ENCODE measurements around the gene ADGRL4. TPM values are rescaled to one million over a fixed set of nuclear protein-coding genes. Genes with fewer than 3 reads are reported as not detected.

The ADGRL4 gene
- total and polyA plus RNA-seq, 2 experiments from 2014 or later, result 0.24 to 0.32 TPM

DNA sequence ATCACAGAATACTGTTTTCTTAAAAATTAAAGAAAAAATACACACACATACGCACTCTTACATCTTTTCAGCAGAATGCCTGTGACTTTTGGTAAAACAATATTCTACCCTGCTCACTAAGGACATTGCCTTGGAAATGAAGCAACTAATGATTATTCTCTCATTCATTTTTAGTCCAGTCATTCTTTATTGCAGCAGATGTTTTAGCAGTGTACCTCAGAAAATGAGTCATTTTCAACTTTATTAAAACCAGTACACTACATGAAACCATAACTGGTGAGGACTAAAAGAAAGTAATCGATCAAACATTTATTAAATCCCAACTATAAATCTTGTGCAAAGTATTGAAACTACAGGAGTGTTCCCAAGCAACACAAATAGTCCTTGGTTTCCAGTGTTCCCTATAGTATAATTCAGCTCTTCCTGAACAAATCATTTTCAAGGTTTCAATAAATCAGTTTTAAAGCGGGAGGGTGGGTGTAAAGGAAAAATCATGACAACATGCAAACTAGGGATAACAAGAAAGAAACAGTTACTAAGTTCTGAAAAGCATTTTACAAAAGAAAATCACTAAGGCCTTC is 114.2 kb downstream of the ADGRL4 start:
- peak overlapping the region; percentile 65; the same call in 1 of the 2 replicates for H3K27ac Mint-ChIP-seq
- H3K27me3 Mint-ChIP-seq (ENCODE audit: insufficient read depth, low read depth, poor library complexity), result no peaks in the 10 kb centered on the region
- DNase-seq (ENCODE audit: low spot score) (no peak), ATAC-seq (no peak)
- no peaks in the 10 kb centered on the region for H3K9me2 ChIP-seq (ENCODE audit: insufficient read depth)
- no peaks in the 10 kb centered on the region for H4K20me1 ChIP-seq (replicated peaks; ENCODE audit: insufficient read depth)
- no peaks in the 10 kb centered on the region for H3K36me3 ChIP-seq (ENCODE audit: insufficient read depth)
- H3K27ac ChIP-seq (ENCODE audit: low read depth), result no peak overlapping the region
- no peak overlapping the region for H3K4me3 ChIP-seq
- no peaks in the 10 kb centered on the region for H3K79me2 ChIP-seq (replicated peaks; ENCODE audit: insufficient read depth)
- no peaks in the 10 kb centered on the region for H3K9me3 Mint-ChIP-seq
- TF ChIP-seq STAT1 (IDR thresholded peaks at IDR 0.05; ENCODE audit: unreplicated experiment) (no peak), JUNB (IDR thresholded peaks at IDR 0.05; ENCODE audit: unreplicated experiment) (no peak), ZNF114 (CRISPR knock-in tag; IDR thresholded peaks at IDR 0.05) (no peak), NANOG (IDR thresholded peaks at IDR 0.05; ENCODE audit: borderline replicate concordance) (no peak), EZH2 (IDR thresholded peaks at IDR 0.05; ENCODE audit: low read depth, unreplicated experiment) (no peak), CREB1 (CRISPR knock-in tag; IDR thresholded peaks at IDR 0.05; ENCODE audit: low read depth) (no peak), ETS1 (IDR thresholded peaks at IDR 0.05) (no peak), EZH2phosphoT487 (IDR thresholded peaks at IDR 0.05; ENCODE audit: unreplicated experiment) (no peak), ZNF331 (CRISPR knock-in tag; IDR thresholded peaks at IDR 0.05; ENCODE audit: low read depth) (no peak), POLR2AphosphoS5 (IDR thresholded peaks at IDR 0.05; ENCODE audit: low read depth) (no peak)
- TF ChIP-seq, protein P1, sequence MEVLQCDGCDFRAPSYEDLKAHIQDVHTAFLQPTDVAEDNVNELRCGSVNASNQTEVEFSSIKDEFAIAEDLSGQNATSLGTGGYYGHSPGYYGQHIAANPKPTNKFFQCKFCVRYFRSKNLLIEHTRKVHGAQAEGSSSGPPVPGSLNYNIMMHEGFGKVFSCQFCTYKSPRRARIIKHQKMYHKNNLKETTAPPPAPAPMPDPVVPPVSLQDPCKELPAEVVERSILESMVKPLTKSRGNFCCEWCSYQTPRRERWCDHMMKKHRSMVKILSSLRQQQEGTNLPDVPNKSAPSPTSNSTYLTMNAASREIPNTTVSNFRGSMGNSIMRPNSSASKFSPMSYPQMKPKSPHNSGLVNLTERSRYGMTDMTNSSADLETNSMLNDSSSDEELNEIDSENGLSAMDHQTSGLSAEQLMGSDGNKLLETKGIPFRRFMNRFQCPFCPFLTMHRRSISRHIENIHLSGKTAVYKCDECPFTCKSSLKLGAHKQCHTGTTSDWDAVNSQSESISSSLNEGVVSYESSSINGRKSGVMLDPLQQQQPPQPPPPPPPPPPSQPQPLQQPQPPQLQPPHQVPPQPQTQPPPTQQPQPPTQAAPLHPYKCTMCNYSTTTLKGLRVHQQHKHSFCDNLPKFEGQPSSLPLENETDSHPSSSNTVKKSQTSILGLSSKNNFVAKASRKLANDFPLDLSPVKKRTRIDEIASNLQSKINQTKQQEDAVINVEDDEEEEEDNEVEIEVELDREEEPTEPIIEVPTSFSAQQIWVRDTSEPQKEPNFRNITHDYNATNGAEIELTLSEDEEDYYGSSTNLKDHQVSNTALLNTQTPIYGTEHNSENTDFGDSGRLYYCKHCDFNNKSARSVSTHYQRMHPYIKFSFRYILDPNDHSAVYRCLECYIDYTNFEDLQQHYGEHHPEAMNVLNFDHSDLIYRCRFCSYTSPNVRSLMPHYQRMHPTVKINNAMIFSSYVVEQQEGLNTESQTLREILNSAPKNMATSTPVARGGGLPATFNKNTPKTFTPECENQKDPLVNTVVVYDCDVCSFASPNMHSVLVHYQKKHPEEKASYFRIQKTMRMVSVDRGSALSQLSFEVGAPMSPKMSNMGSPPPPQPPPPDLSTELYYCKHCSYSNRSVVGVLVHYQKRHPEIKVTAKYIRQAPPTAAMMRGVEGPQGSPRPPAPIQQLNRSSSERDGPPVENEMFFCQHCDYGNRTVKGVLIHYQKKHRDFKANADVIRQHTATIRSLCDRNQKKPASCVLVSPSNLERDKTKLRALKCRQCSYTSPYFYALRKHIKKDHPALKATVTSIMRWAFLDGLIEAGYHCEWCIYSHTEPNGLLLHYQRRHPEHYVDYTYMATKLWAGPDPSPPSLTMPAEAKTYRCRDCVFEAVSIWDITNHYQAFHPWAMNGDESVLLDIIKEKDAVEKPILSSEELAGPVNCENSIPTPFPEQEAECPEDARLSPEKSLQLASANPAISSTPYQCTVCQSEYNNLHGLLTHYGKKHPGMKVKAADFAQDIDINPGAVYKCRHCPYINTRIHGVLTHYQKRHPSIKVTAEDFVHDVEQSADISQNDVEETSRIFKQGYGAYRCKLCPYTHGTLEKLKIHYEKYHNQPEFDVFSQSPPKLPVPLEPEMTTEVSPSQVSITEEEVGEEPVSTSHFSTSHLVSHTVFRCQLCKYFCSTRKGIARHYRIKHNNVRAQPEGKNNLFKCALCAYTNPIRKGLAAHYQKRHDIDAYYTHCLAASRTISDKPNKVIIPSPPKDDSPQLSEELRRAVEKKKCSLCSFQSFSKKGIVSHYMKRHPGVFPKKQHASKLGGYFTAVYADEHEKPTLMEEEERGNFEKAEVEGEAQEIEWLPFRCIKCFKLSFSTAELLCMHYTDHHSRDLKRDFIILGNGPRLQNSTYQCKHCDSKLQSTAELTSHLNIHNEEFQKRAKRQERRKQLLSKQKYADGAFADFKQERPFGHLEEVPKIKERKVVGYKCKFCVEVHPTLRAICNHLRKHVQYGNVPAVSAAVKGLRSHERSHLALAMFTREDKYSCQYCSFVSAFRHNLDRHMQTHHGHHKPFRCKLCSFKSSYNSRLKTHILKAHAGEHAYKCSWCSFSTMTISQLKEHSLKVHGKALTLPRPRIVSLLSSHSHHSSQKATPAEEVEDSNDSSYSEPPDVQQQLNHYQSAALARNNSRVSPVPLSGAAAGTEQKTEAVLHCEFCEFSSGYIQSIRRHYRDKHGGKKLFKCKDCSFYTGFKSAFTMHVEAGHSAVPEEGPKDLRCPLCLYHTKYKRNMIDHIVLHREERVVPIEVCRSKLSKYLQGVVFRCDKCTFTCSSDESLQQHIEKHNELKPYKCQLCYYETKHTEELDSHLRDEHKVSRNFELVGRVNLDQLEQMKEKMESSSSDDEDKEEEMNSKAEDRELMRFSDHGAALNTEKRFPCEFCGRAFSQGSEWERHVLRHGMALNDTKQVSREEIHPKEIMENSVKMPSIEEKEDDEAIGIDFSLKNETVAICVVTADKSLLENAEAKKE (CRISPR knock-in tag; IDR thresholded peaks at IDR 0.05), result no peak
- TF ChIP-seq, protein P2, sequence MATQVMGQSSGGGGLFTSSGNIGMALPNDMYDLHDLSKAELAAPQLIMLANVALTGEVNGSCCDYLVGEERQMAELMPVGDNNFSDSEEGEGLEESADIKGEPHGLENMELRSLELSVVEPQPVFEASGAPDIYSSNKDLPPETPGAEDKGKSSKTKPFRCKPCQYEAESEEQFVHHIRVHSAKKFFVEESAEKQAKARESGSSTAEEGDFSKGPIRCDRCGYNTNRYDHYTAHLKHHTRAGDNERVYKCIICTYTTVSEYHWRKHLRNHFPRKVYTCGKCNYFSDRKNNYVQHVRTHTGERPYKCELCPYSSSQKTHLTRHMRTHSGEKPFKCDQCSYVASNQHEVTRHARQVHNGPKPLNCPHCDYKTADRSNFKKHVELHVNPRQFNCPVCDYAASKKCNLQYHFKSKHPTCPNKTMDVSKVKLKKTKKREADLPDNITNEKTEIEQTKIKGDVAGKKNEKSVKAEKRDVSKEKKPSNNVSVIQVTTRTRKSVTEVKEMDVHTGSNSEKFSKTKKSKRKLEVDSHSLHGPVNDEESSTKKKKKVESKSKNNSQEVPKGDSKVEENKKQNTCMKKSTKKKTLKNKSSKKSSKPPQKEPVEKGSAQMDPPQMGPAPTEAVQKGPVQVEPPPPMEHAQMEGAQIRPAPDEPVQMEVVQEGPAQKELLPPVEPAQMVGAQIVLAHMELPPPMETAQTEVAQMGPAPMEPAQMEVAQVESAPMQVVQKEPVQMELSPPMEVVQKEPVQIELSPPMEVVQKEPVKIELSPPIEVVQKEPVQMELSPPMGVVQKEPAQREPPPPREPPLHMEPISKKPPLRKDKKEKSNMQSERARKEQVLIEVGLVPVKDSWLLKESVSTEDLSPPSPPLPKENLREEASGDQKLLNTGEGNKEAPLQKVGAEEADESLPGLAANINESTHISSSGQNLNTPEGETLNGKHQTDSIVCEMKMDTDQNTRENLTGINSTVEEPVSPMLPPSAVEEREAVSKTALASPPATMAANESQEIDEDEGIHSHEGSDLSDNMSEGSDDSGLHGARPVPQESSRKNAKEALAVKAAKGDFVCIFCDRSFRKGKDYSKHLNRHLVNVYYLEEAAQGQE (IDR thresholded peaks at IDR 0.05; ENCODE audit: unreplicated experiment), result no peak
- TF ChIP-seq, protein P3, sequence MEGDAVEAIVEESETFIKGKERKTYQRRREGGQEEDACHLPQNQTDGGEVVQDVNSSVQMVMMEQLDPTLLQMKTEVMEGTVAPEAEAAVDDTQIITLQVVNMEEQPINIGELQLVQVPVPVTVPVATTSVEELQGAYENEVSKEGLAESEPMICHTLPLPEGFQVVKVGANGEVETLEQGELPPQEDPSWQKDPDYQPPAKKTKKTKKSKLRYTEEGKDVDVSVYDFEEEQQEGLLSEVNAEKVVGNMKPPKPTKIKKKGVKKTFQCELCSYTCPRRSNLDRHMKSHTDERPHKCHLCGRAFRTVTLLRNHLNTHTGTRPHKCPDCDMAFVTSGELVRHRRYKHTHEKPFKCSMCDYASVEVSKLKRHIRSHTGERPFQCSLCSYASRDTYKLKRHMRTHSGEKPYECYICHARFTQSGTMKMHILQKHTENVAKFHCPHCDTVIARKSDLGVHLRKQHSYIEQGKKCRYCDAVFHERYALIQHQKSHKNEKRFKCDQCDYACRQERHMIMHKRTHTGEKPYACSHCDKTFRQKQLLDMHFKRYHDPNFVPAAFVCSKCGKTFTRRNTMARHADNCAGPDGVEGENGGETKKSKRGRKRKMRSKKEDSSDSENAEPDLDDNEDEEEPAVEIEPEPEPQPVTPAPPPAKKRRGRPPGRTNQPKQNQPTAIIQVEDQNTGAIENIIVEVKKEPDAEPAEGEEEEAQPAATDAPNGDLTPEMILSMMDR (conservative IDR thresholded peaks at IDR 0.05; ENCODE audit: low read depth in 2 of 2), result no peak
- H3F3A ChIP-seq (replicated peaks; ENCODE audit: low read depth), result no peaks in the 10 kb centered on the region
- no peaks in the 10 kb centered on the region for H3K36me3 Mint-ChIP-seq (ENCODE audit: low read depth)
- no peak overlapping the region for H2AFZ ChIP-seq
- H3K4me1 Mint-ChIP-seq, result no peaks in the 10 kb centered on the region
- no peak overlapping the region for H3K4me2 ChIP-seq
- H3K4me3 Mint-ChIP-seq, result no peak overlapping the region
- no peaks in the 10 kb centered on the region for H3K27me3 ChIP-seq (ENCODE audit: insufficient read depth)
- H3K4me1 ChIP-seq (ENCODE audit: insufficient read depth), result no peaks in the 10 kb centered on the region

All from GM23338 (cell line).